Transverse colon (tissue), 3 donors: ENCODE results near the gene SVIP.

Experiments
- POLR2A ChIP-seq: fragments of 450-650 bp; IDR thresholded peaks from one replicate; pipeline ENCODE4 v1.6.1; 2016; ENCODE audit warnings: antibody characterized with exemption, mild to moderate bottlenecking, moderate library complexity
- TF ChIP-seq, protein P1 (sequence below), 5 experiments: fragments of 200-600 bp in 3 of 5; fragments of 450-650 bp in 2 of 5; sonication (generic) in 3 of 5; IDR thresholded peaks; 1 replicate in 2 of 5; 2 replicates in 3 of 5; pipeline ENCODE4 v1.5.1; 2016 to 2017; ENCODE audit warnings: antibody characterized with exemption in 5 of 5, inconsistent platforms in 3 of 5, mild to moderate bottlenecking in 2 of 5, moderate library complexity in 1 of 5

DNA sequence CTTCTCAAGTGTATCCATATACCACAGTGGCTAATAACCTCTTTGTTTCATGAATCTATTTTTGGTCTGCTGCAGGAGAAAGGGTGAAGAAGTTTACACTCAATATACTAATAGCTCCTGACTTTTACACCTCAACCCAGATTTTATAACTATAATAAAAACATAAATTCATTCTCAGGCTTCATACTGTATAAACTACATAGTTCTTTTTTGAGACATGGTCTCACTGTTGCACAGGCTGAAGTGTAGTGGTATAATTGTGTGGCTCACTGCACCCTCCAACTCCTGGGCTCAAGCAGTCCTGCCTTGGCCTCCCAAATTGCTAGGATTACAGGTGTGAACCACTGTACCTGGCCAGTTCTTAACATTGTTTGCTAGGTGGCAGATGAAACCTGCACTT lies 48.4 kb upstream of the SVIP start:
- TF ChIP-seq, protein P1, sequence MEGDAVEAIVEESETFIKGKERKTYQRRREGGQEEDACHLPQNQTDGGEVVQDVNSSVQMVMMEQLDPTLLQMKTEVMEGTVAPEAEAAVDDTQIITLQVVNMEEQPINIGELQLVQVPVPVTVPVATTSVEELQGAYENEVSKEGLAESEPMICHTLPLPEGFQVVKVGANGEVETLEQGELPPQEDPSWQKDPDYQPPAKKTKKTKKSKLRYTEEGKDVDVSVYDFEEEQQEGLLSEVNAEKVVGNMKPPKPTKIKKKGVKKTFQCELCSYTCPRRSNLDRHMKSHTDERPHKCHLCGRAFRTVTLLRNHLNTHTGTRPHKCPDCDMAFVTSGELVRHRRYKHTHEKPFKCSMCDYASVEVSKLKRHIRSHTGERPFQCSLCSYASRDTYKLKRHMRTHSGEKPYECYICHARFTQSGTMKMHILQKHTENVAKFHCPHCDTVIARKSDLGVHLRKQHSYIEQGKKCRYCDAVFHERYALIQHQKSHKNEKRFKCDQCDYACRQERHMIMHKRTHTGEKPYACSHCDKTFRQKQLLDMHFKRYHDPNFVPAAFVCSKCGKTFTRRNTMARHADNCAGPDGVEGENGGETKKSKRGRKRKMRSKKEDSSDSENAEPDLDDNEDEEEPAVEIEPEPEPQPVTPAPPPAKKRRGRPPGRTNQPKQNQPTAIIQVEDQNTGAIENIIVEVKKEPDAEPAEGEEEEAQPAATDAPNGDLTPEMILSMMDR (IDR thresholded peaks at IDR 0.05): no peak
- TF ChIP-seq POLR2A: no peak
